HG03354 (cell line): ENCODE data around the gene TOR4A.
"Not testable (repeated sequence)": the region's sequence is repeated elsewhere in the genome, so short reads cannot be mapped to it uniquely, and the experiment has no call there.

ENCODE experiments used
- ATAC-seq: cut with Tn5 transposase; IDR thresholded peaks from one replicate; pipeline ENCODE4 v1.9.1; 2021; ENCODE audit warnings: mild to moderate bottlenecking; ENCODE audit not compliant: unreplicated experiment, poor library complexity, severe bottlenecking

The TOR4A gene

DNA sequence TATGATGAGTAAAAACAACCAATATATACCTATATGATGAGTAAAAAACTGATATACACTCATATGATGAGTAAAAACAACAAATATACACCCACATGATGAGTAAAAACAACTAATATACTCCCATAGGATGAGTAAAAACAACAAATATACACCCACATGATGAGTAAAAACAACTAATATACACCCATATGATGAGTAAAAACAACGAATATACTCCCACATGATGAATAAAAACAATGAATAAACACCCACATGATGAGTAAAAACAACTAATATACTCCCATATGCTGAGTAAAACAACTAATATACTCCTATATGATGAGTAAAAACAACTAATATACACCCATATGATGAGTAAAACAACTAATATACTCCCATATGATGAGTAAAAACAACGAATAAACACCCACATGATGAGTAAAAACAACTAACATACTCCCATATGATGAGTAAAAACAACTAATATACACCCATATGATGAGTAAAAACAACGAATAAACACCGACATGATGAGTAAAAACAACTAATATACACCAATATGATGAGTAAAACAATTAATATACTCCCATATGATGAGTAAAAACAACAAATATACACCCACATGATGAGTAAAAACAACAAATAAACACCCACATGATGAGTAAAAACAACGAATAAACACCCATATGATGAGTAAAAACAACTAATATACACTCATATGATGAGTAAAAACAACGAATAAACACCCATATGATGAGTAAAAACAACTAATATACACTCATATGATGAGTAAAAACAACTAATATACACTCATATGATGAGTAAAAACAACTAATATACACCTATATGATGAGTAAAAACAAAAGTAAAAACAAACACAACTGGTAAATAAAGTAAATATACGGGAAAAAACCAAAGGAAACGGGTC, 50.4 kb downstream of the TOR4A start:
- not testable (repeated sequence) for ATAC-seq

GRCh38 chr9:137329590-137329989, 52.1 kb downstream of the TOR4A start:
- not testable (repeated sequence) for ATAC-seq

DNA sequence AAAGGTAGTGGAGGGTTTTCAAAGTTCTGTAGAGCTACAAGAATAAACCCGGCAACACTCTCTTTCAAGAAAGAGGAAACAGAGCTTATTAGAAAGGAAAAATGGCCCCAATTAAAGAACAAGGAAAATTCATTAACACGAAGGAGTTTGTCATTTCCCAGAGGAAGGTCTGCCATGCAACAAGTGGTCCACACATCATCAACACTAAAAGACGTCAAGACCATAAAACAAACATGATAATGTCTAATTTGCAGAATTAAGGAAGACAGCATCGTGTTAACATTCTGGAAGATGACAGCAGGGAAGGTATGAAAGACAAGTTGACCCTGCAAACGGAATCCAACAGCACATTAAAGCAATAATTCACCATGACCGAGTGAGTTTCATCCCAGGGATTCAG, 53.2 kb downstream of the TOR4A start:
- ATAC-seq = no peak

GRCh38 chr9:137331929-137332328, 54.4 kb downstream of the TOR4A start:
- no peak for ATAC-seq
